A204.1 (cell line): ENCODE results near the gene RTN4.
"Not testable (repeated sequence)": the region's sequence is repeated elsewhere in the genome, so short reads cannot be mapped to it uniquely, and the experiment has no call there.

ENCODE experiments used
- FAIRE-seq: peaks from 2 replicates; lab custom pipeline; 2012; peaks lifted over from hg19 to GRCh38; lab: Jason Lieb, UNC

RTN4 gene

GRCh38 chr2:55009277-55010060, 40.8 kb downstream of the RTN4 start:
- FAIRE-seq: no peak

DNA sequence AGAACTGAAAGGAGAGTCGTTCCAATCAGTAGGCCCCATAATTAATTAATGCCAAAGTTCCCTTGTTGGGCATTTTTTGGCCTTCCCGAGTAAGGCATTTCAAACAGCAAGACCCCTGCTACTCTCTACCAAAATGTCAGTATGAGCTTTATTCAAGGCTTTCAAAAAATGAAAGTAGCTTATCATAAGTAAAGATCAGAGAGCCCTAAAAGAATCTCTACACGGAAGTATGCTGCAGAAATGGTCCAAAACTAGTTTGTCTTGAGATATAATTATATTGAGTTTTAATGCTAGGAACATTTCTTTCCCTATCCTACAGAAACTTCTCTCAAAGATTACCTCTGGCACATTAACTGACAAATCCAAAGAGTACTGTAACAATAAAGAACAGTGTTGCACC, 43.9 kb downstream of the RTN4 start:
- no peak for FAIRE-seq

GRCh38 chr2:55003706-55004639, 46.3 kb downstream of the RTN4 start:
- FAIRE-seq: no peak

GRCh38 chr2:55001716-55002115, 48.5 kb downstream of the RTN4 start:
- FAIRE-seq: no peak

DNA sequence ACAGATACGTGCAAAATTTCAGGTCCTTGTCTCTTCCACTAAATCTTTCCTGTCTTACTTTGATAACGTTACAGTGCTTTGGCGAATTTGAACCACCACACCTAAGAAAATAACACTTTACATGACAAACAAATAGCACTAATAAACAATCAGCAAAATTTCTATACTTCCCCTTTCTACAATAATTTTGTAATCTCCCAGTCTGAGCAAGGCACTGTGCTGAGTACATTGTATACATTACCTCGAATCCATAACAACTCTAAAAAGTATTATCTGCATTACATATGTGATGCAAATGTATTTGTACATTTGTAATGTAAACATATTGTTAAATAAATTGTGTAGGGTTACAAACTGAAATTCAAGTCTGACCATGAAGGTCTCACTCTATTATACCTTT, 49.9 kb downstream of the RTN4 start:
- no peak for FAIRE-seq

DNA sequence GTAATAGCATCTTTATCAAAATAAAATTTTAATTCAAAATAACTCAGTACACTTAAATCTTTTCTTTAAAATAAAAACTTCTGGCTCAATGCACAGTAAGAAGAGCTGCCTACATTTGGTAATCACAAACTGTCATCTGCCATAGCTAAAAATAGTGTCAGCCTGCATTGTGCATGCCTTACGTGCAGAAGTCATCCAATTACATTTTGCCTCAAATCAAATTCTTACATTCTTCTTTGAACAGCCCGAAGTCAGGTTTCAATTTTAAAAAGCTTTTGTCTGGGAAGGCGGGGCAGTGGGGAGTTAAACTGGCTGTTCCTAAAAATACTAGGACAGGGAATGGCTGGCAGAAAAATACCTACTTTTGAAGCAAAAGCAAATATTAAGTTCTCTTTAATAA, 51.1 kb downstream of the RTN4 start:
- FAIRE-seq: no peak

- FAIRE-seq: no peak
Observed at GRCh38 chr2:54997826-54998225, 52.4 kb downstream of the RTN4 start.

DNA sequence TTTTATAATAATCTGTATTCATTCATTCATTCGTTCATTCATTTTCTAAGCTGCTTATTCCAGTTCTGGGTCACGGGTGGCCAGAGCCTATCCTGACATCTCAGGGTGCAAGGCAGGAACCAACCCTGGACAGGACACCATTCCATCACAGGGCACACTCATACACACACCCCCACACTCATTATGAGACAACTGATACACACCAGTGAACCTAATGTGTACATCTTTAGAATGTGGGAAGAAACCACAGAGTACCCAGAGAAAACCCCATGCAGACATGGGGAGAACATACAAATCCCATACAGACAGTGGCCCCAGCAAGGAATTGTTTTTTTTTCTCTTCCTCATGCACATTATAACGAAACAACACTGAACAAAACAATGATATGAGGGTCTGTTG, 54.7 kb downstream of the RTN4 start:
- FAIRE-seq: no peak

GRCh38 chr2:54990694-54991093, 59.6 kb downstream of the RTN4 start:
- FAIRE-seq: not testable (repeated sequence)

DNA sequence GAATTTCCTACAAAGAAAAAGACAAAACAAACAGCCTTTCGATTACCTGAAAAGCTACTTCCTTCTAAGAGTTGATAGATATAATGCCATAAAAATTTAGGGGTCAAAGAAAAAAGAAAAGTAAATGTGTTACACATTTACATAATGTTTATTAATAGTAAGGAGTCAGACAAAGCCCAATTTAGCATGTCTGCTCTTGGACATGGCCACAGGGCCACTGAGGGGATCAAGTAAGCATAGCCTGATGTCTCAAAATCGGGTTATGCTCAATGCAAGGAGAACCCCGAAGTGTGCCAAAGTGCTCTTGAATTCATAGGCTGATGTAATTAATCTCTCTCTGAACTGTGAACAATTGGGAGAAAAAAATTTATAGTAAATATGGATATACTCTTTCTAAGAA, 61.6 kb downstream of the RTN4 start:
- FAIRE-seq: no peak

GRCh38 chr2:54986264-54986663, 64.0 kb downstream of the RTN4 start:
- no peak for FAIRE-seq

DNA sequence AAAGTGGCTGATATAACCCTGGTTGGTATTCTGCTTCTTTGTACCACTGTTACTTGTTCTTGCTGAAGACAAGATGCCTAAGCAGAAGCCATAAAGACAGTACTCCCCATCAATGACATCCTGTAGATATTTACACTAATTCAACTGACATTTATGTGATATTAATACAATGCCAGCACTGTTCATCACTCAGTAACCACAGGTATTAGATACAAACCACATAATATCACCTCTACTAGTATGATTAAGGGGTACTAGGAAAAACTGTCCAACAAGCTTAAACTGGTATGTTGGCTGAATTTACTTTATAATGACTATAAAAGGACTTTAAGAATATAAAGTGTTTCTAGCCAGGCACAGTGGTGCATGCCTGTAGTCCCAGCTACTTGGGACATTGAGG, 65.8 kb downstream of the RTN4 start:
- FAIRE-seq: no peak

DNA sequence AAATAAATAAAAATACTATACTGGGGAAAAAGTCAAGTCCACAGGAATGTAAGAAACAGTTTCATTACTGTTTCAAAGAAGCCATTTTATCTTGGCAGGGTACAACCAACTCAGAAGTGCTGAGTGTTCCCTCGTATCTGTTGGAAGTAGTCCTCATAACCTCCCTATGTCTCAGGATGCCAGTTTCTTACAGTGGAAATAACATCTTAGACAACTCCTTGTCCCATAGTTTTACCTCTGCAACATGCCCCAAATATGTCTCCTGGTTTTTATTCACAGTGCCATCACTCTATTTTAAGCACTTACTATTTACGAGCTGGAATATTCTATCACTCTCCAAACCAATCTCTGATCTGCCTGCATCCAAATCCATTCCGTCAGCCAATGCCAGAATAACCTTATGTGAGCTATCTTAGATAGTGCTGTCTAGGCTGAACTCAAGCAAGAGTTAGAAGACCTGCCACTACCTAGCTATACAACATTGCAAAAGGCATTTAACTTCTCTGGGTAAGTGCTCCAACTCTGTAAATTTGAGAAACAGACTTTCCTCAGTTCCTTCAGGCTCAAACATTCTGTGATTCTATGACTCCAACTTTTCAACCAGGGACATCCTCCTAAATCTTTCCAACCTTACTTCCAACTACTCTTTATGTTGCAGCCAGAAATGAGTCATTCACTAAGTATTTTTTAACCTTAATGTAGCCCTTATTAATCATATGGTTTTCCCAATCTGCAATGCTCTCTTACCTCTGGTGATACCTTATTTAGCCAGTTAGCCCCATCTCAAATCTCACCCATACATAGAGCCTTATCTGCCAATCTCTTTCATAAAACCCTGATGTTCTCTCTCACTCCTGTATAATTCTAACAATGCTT, 66.7 kb downstream of the RTN4 start:
- FAIRE-seq: no peak

GRCh38 chr2:54981385-54981784, 68.9 kb downstream of the RTN4 start:
- FAIRE-seq: no peak

GRCh38 chr2:54979321-54980044, 70.8 kb downstream of the RTN4 start:
- FAIRE-seq: no peak

- FAIRE-seq: no peak
Observed at GRCh38 chr2:54977149-54977548, 73.1 kb downstream of the RTN4 start.

GRCh38 chr2:54975598-54976492, 74.4 kb downstream of the RTN4 start:
- FAIRE-seq: no peak

DNA sequence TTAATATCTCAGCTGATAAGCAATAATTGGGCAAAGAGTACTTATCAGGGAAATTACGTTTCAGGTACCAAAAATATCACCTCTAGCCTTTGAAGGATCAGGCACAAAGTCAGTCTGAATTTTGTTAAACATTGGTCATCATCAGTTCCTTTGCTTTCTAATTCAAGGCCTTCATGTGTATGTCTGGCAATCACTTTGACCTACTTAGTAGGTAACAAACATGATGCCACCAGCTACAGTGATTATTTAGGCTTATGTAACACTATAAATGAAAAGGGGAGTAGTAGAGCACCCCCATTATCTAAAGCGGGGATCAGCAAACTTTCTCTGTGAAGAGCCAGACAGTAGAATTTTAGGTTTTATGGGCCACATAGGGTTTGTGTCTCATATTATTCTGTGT, 75.1 kb downstream of the RTN4 start:
- FAIRE-seq: no peak

DNA sequence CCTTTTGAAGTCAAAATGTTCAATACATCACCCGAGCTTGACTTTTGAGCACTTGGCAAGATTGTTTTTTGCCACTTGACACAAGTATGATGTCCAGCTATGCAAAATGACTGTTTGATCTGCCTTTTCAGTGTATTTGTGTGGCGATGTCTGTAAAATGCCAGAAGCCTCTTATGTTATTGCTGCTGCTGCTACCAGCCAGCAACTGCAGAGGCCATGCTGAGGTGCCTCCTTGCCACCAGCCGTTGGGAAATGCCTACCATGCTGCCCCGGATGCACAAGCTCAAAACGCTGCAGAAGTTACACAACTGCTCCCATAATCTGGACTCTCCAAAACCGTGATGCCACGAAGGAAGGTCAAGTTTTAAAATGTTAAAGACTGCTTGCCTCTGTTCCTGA, 80.3 kb downstream of the RTN4 start:
- no peak for FAIRE-seq

GRCh38 chr2:54969295-54969939, 80.8 kb downstream of the RTN4 start:
- FAIRE-seq: no peak
